GM19238 (cell line): ENCODE results near the gene AUH.
"Not testable (repeated sequence)": the region's sequence is repeated elsewhere in the genome, so short reads cannot be mapped to it uniquely, and the experiment has no call there.

Experiments used
- DNase-seq: peaks from one replicate; pipeline ENCODE4 v3.0.0; 2011; ENCODE audit warnings: low spot score; ENCODE audit not compliant: insufficient read length

Gene AUH

GRCh38 chr9:91361291-91362050 lies at the start of gene AUH:
TSS of gene AUH (minus strand) at chr9:91361918. CDS start at chr9:91361889, 29 bp downstream.
- peak; percentile 88 for DNase-seq

- DNase-seq: no peak
These were observed 49.5 kb upstream of the AUH start for GRCh38 chr9:91411096-91411771.

- DNase-seq: no peak
These were observed 48.4 kb upstream of the AUH start for GRCh38 chr9:91410161-91410560.

- no peak for DNase-seq
These were observed 46.8 kb upstream of the AUH start for GRCh38 chr9:91408475-91408874.

- DNase-seq: no peak
These were observed 46.0 kb upstream of the AUH start for GRCh38 chr9:91407580-91408318.

GRCh38 chr9:91405343-91406077 lies 43.8 kb upstream of the AUH start:
- no peak for DNase-seq

- DNase-seq: no peak
These were observed 42.2 kb upstream of the AUH start for GRCh38 chr9:91403665-91404543.

GRCh38 chr9:91398926-91399325 lies 37.2 kb upstream of the AUH start:
- no peak for DNase-seq

- DNase-seq: peak; percentile 16
These were observed 34.1 kb upstream of the AUH start for GRCh38 chr9:91395553-91396471.

GRCh38 chr9:91395106-91395552 lies 33.4 kb upstream of the AUH start:
- DNase-seq: no peak

GRCh38 chr9:91393826-91394225 lies 32.1 kb upstream of the AUH start:
- no peak for DNase-seq

GRCh38 chr9:91392435-91392834 lies 30.7 kb upstream of the AUH start:
- no peak for DNase-seq

GRCh38 chr9:91391818-91392217 lies 30.1 kb upstream of the AUH start:
- no peak for DNase-seq

GRCh38 chr9:91391412-91391811 lies 29.7 kb upstream of the AUH start:
- no peak for DNase-seq

- not testable (repeated sequence) for DNase-seq
These were observed 28.0 kb upstream of the AUH start for GRCh38 chr9:91389686-91390085.

- DNase-seq: no peak
These were observed 25.0 kb upstream of the AUH start for GRCh38 chr9:91386765-91387164.

GRCh38 chr9:91384954-91385353 lies 23.2 kb upstream of the AUH start:
- no peak for DNase-seq

GRCh38 chr9:91383577-91383976 lies 21.9 kb upstream of the AUH start:
- DNase-seq: no peak

- no peak for DNase-seq
These were observed 20.6 kb upstream of the AUH start for GRCh38 chr9:91382298-91382697.
